ENCODE measurements around the gene KL. TPM values are rescaled to one million over a fixed set of nuclear protein-coding genes. Genes with fewer than 3 reads are reported as not detected.

KL gene
- total and polyA plus RNA-seq, 10 of the 15 experiments (the other 5 are each of a cell fraction or from before 2014, with no cell fraction given) = 0.08 to 2.1 (median 1.4) TPM

- TF ChIP-seq CREM (IDR thresholded peaks at IDR 0.05; ENCODE audit: low read depth) = no peak
- TF ChIP-seq RB1 (IDR thresholded peaks at IDR 0.05; ENCODE audit: borderline replicate concordance) = no peak
- TF ChIP-seq, protein P1, sequence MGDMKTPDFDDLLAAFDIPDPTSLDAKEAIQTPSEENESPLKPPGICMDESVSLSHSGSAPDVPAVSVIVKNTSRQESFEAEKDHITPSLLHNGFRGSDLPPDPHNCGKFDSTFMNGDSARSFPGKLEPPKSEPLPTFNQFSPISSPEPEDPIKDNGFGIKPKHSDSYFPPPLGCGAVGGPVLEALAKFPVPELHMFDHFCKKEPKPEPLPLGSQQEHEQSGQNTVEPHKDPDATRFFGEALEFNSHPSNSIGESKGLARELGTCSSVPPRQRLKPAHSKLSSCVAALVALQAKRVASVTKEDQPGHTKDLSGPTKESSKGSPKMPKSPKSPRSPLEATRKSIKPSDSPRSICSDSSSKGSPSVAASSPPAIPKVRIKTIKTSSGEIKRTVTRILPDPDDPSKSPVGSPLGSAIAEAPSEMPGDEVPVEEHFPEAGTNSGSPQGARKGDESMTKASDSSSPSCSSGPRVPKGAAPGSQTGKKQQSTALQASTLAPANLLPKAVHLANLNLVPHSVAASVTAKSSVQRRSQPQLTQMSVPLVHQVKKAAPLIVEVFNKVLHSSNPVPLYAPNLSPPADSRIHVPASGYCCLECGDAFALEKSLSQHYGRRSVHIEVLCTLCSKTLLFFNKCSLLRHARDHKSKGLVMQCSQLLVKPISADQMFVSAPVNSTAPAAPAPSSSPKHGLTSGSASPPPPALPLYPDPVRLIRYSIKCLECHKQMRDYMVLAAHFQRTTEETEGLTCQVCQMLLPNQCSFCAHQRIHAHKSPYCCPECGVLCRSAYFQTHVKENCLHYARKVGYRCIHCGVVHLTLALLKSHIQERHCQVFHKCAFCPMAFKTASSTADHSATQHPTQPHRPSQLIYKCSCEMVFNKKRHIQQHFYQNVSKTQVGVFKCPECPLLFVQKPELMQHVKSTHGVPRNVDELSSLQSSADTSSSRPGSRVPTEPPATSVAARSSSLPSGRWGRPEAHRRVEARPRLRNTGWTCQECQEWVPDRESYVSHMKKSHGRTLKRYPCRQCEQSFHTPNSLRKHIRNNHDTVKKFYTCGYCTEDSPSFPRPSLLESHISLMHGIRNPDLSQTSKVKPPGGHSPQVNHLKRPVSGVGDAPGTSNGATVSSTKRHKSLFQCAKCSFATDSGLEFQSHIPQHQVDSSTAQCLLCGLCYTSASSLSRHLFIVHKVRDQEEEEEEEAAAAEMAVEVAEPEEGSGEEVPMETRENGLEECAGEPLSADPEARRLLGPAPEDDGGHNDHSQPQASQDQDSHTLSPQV (IDR thresholded peaks at IDR 0.05) = no peak
- TF ChIP-seq MEF2B (IDR thresholded peaks at IDR 0.05; ENCODE audit: partially characterized antibody, poor library complexity, severe bottlenecking) = no peak
- no peak for TF ChIP-seq NR2C1 (IDR thresholded peaks at IDR 0.05)
- TF ChIP-seq PAX5 (IDR thresholded peaks at IDR 0.05; ENCODE audit: borderline replicate concordance, low read depth, low read length) = no peak
- no peak for TF ChIP-seq ESRRA (IDR thresholded peaks at IDR 0.05; ENCODE audit: low read length)
Measured at GRCh38 chr13:33031277-33031676, 15.1 kb downstream of the KL start (continued).

GRCh38 chr13:33032037-33032625, 15.9 kb downstream of the KL start:
- H3K27ac ChIP-seq (ENCODE audit: control insufficient read depth, insufficient read depth) = no peak overlapping the region
- in situ Hi-C loops (cut with MboI) = no loop called here
- H3K4me3 ChIP-seq = no peak overlapping the region
- intact Hi-C loops (cut with micrococcal nuclease; ENCODE audit: unreplicated experiment) = no loop called here
- no peak overlapping the region for H3K4me2 ChIP-seq (ENCODE audit: control insufficient read depth, insufficient read depth)
- ChIA-PET POLR2A (interaction anchor here (0.7 kb wide), 1 partner anchor 14 kb away, joined by 3 read pairs; no protein-coding TSS in a partner anchor), SMC1A (ENCODE audit: uncharacterized antibody, unreplicated experiment) (interaction anchor here (1.1 to 2.5 kb wide), 8 partner anchors 9 to 511 kb away, joined by 3 to 12 read pairs (median 4); no protein-coding TSS in a partner anchor), RAD21 (ENCODE audit: unreplicated experiment) (interaction anchor here (1.3 to 1.4 kb wide), 2 partner anchors 13 to 65 kb away, joined by 3 read pairs; no protein-coding TSS in a partner anchor), CTCF (interaction anchor here (1.5 to 2.2 kb wide), 3 partner anchors 10 to 442 kb away, joined by 4 to 7 read pairs (median 5); no protein-coding TSS in a partner anchor)
- no peak for ATAC-seq
- no peaks in the 10 kb centered on the region for H3K9me3 ChIP-seq (replicated peaks; ENCODE audit: control insufficient read depth, insufficient read depth, low read length)
- H3K9ac ChIP-seq (ENCODE audit: control insufficient read depth, insufficient read depth, low read length) = no peak overlapping the region
- no TSS peak for BruUV-seq (replicated peaks)
- no peak for DNase-seq (ENCODE audit: low read depth, low spot score)
- FAIRE-seq = no peak
- no peaks in the 10 kb centered on the region for H3K4me1 ChIP-seq (ENCODE audit: control insufficient read depth, insufficient read depth, low read length)
- H3K36me3 ChIP-seq (ENCODE audit: control insufficient read depth in 2 of 2, insufficient read depth in 2 of 2, low read length in 1 of 2) = no peaks in the 10 kb centered on the region
- H3K79me2 ChIP-seq (ENCODE audit: control insufficient read depth, insufficient read depth, low read length) = no peaks in the 10 kb centered on the region
- no peaks in the 10 kb centered on the region for H4K20me1 ChIP-seq (ENCODE audit: control insufficient read depth, insufficient read depth)
- H3K27me3 ChIP-seq (replicated peaks in 1 of 2; ENCODE audit: control insufficient read depth in 2 of 2, insufficient read depth in 2 of 2, low read length in 1 of 2) = no peaks in the 10 kb centered on the region
- TF ChIP-seq RAD21 (IDR thresholded peaks at IDR 0.05; ENCODE audit: insufficient read depth, low read depth, low read length) (no peak), ASH2L (IDR thresholded peaks at IDR 0.05; ENCODE audit: borderline replicate concordance, low read depth) (no peak), ZNF207 (IDR thresholded peaks at IDR 0.05; ENCODE audit: borderline replicate concordance) (no peak), CHD1 (IDR thresholded peaks at IDR 0.05; ENCODE audit: low read depth, low read length) (no peak), CBFB (IDR thresholded peaks at IDR 0.05; ENCODE audit: low read depth) (no peak), DPF2 (IDR thresholded peaks at IDR 0.05) (no peak), STAT3 (IDR thresholded peaks at IDR 0.05; ENCODE audit: low read depth, low read length) (no peak), IRF4 (IDR thresholded peaks at IDR 0.05; ENCODE audit: low read depth, low read length) (no peak), SMARCA5 (IDR thresholded peaks at IDR 0.05) (no peak), USF2 (IDR thresholded peaks at IDR 0.05; ENCODE audit: borderline replicate concordance, low read depth, low read length) (no peak), CREM (IDR thresholded peaks at IDR 0.05; ENCODE audit: low read depth) (no peak)
- TF ChIP-seq, protein P2, sequence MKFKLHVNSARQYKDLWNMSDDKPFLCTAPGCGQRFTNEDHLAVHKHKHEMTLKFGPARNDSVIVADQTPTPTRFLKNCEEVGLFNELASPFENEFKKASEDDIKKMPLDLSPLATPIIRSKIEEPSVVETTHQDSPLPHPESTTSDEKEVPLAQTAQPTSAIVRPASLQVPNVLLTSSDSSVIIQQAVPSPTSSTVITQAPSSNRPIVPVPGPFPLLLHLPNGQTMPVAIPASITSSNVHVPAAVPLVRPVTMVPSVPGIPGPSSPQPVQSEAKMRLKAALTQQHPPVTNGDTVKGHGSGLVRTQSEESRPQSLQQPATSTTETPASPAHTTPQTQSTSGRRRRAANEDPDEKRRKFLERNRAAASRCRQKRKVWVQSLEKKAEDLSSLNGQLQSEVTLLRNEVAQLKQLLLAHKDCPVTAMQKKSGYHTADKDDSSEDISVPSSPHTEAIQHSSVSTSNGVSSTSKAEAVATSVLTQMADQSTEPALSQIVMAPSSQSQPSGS (IDR thresholded peaks at IDR 0.05; ENCODE audit: low read length) = no peak
- WGBS (ENCODE audit: insufficient coverage, insufficient replicate concordance, low lambda C conversion rate, missing lambda C conversion rate) = 82% methylated on average over 12 of the region's 12 CpGs
- no peak overlapping the region for H2AFZ ChIP-seq (ENCODE audit: control insufficient read depth, low read depth, low read length)

Measured in GM12878 (cell line).